ENCODE measurements around the gene ZNF222. TPM values are rescaled to one million over a fixed set of nuclear protein-coding genes. Genes with fewer than 3 reads are reported as not detected.

The ZNF222 gene
- 1 to 10 TPM; 3.3 to 7.0 (median 5.0) TPM for total RNA-seq

- Histone ChIP-seq H3K27ac (peak within 1 kb of the TSS in 1 of 3 donors; percentile 45), H3K36me3 (peaks cover 33 to 37% of the 10 kb centered on the region in 2 donors), H3K9me3 (no peaks in the 10 kb centered on the region), H3K27me3 (no peaks in the 10 kb centered on the region), H3K4me1 (no peaks in the 10 kb centered on the region), H3K4me3 (replicated peaks in 1 of 3) (peak within 1 kb of the TSS; percentile 38 to 91 (median 80))
- WGBS, 2 donors = 2% methylated on average over 36 of the region's 37 CpGs
- peak; percentile 79 to 81 for DNase-seq
- intact Hi-C loops (cut with DNase I) = no loop called here
- TF ChIP-seq CTCF (IDR thresholded peaks at IDR 0.05) (no peak), POLR2A (IDR thresholded peaks at IDR 0.05) (no peak)
Measured at GRCh38 chr19:44025217-44025936, at the start of gene ZNF222. Gene ZNF222 (plus strand): TSS chr19:44025379. CDS start chr19:44025437, 58 bp downstream.

- intact Hi-C loops (cut with DNase I) = loop anchor here (10.0 kb wide), 1 partner anchor 122 kb away; no protein-coding TSS in a partner anchor
- Histone ChIP-seq H3K4me1 (no peaks in the 10 kb centered on the region), H3K27ac (no peak overlapping the region), H3K36me3 (no peaks in the 10 kb centered on the region), H3K27me3 (no peaks in the 10 kb centered on the region), H3K4me3 (replicated peaks in 1 of 3) (no peak overlapping the region), H3K9me3 (no peaks in the 10 kb centered on the region)
- DNase-seq = no peak
- no peak for TF ChIP-seq POLR2A (IDR thresholded peaks at IDR 0.05)
- TF ChIP-seq CTCF (IDR thresholded peaks at IDR 0.05) = no peak
- WGBS, 2 donors = 90% methylated on average over 1 of the region's 1 CpG
Measured at GRCh38 chr19:43976732-43977131, 48.4 kb upstream of the ZNF222 start.

- no peaks in the 10 kb centered on the region for H3K27me3 ChIP-seq
- TF ChIP-seq CTCF (IDR thresholded peaks at IDR 0.05) = no peak
- no peak overlapping the region for H3K4me3 ChIP-seq (replicated peaks in 1 of 3)
- H3K27ac ChIP-seq = no peak overlapping the region
- intact Hi-C loops (cut with DNase I) = loop anchor here (10.0 kb wide), 1 partner anchor 111 kb away; the partner anchor contains the start of gene ZNF224
- no peak for DNase-seq
- 79 to 81% methylated on average over 2 of the region's 2 CpGs for WGBS, 2 donors
- H3K4me1 ChIP-seq = peaks cover 5 to 6% of the 10 kb centered on the region in 2 donors
- no peaks in the 10 kb centered on the region for H3K9me3 ChIP-seq
- H3K36me3 ChIP-seq = no peaks in the 10 kb centered on the region
Measured at GRCh38 chr19:43983544-43983911, 41.7 kb upstream of the ZNF222 start.

GRCh38 chr19:43983912-43984686 lies 41.1 kb upstream of the ZNF222 start, which contains the start of gene ZNF155:
Gene ZNF155 (plus strand): TSS chr19:43984188. CDS start chr19:43988544, 4,356 bp downstream.
- DNase-seq = peak; percentile 93 to 94
- intact Hi-C loops (cut with DNase I) = loop anchor here (10.0 kb wide), 1 partner anchor 111 kb away; the partner anchor contains the start of gene ZNF224
- H3K4me1 ChIP-seq = peaks cover 5 to 6% of the 10 kb centered on the region in 2 donors
- no peaks in the 10 kb centered on the region for H3K27me3 ChIP-seq
- H3K27ac ChIP-seq = peak within 1 kb of the TSS; percentile 8 to 59 (median 52)
- no peaks in the 10 kb centered on the region for H3K9me3 ChIP-seq
- 1% methylated on average over 38 to 40 of the region's 40 CpGs for WGBS, 2 donors
- peak within 1 kb of the TSS; percentile 24 to 84 (median 61) for H3K4me3 ChIP-seq (replicated peaks in 1 of 3)
- TF ChIP-seq CTCF (IDR thresholded peaks at IDR 0.05) = no peak
- peak in 1 of 2 donors; percentile 26 for TF ChIP-seq POLR2A (IDR thresholded peaks at IDR 0.05)
- H3K36me3 ChIP-seq = peaks cover 3 to 5% of the 10 kb centered on the region in 2 donors
